ENCODE data around the gene PHF19.

DNA sequence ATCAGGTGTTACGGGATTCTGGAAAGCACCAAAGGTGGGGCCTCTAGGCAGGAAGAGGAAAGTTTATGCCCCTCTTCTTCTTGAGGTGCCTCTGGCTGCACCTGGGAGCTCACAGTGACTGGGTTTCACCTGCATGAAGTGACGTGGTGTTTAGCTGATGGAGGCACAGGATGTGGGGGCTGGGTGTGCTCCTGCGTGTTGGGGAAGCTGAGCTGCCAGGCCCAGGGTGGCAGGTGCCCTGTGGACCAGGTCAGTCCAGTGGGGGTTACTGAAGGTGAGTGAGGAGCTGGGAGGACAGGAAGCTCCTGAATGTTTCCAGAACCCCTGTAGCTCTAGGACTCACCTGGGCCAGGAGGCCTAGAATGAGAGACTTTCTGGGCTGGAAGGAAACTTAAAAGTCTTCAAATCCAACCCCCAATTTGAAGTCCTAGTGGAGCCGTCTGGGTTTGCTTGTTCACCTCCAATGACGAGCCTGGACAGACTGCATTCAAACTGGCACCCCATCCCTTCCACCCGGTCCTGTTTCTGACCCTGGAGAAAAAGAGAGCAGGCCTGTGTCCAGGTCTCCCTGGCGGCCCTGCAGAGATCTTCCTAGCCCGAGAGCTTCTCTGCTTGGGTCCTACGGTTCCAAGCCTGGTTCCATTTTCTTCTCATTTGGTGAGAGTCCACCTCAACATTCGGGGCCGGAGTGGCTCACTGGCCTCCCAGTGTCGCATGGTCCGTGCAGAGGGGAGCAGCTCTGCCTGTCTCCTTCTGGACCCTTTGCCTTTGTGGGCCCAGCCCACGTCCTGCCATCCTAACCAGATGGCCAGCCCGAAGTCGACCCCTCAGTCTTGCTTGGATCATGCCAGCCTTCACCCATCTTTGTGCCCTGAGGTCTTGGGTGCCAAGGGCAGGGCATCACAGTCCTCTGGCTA is 27.3 kb upstream of the PHF19 start:
- no peak for TF ChIP-seq POLR2A (IDR thresholded peaks at IDR 0.05; ENCODE audit: low read length)
- no peak for TF ChIP-seq GATA1 (IDR thresholded peaks at IDR 0.05; ENCODE audit: low read depth, low read length)
